H9 (cell line): ENCODE data around the gene NOL9. TPM values are rescaled to one million over a fixed set of nuclear protein-coding genes. Genes with fewer than 3 reads are reported as not detected.
A peak's percentile ranks its signal among the peaks of the same experiment; 100 is the strongest.

ENCODE experiments used
- DNase-seq: peaks from one replicate; pipeline ENCODE4 v3.0.0-alpha.2; 2017
- H2AFZ ChIP-seq: one replicate; pipeline ENCODE4 v1.6.1; 2013; ENCODE audit warnings: mild to moderate bottlenecking, low read length, control low read depth, moderate library complexity
- H2AK5ac ChIP-seq: 2 replicates; pipeline ENCODE4 v1.6.1; 2013; ENCODE audit warnings: low read length, control low read depth, mixed read lengths; ENCODE audit not compliant: insufficient read length
- H2BK120ac ChIP-seq: one replicate; pipeline ENCODE4 v1.6.1; 2013; ENCODE audit warnings: low read depth, mild to moderate bottlenecking, low read length, control low read depth, inconsistent platforms; ENCODE audit not compliant: poor library complexity, severe bottlenecking
- H2BK12ac ChIP-seq: 2 replicates; pipeline ENCODE4 v1.6.1; 2013; ENCODE audit warnings: low read length, control low read depth, mixed read lengths, low read depth; ENCODE audit not compliant: insufficient read length
- H2BK15ac ChIP-seq: 2 replicates; pipeline ENCODE4 v1.6.1; 2013; ENCODE audit warnings: low read depth, low read length, control low read depth
- H2BK20ac ChIP-seq: one replicate; pipeline ENCODE4 v1.6.1; 2013; ENCODE audit warnings: low read depth, mild to moderate bottlenecking, low read length, control low read depth, inconsistent platforms; ENCODE audit not compliant: poor library complexity, severe bottlenecking
- H2BK5ac ChIP-seq: 2 replicates; pipeline ENCODE4 v1.6.1; 2013; ENCODE audit warnings: low read length, control low read depth, mixed read lengths; ENCODE audit not compliant: insufficient read length
- H3K14ac ChIP-seq: 2 replicates; pipeline ENCODE4 v1.6.1; 2013; ENCODE audit warnings: low read length, control low read depth; ENCODE audit not compliant: insufficient read depth
- H3K18ac ChIP-seq: 2 replicates; pipeline ENCODE4 v1.6.1; 2013; ENCODE audit warnings: low read depth, mild to moderate bottlenecking, mixed read lengths, low read length, control low read depth; ENCODE audit not compliant: insufficient read length
- H3K23ac ChIP-seq: 2 replicates; pipeline ENCODE4 v1.6.1; 2013; ENCODE audit warnings: low read length, control low read depth, mixed read lengths, low read depth; ENCODE audit not compliant: insufficient read length
- H3K23me2 ChIP-seq: 2 replicates; pipeline ENCODE4 v1.6.1; 2013; ENCODE audit warnings: low read depth, mild to moderate bottlenecking, mixed read lengths, low read length, control low read depth; ENCODE audit not compliant: insufficient read length, poor library complexity, severe bottlenecking
- H3K27ac ChIP-seq: 2 replicates; pipeline ENCODE4 v1.5.1; 2013; ENCODE audit warnings: low read length, control low read depth, mixed read lengths, low read depth; ENCODE audit not compliant: insufficient read length
- H3K27me3 ChIP-seq: 2 replicates; pipeline ENCODE4 v1.6.1; 2013; ENCODE audit warnings: low read length, control low read depth, inconsistent platforms; ENCODE audit not compliant: insufficient read depth
- H3K4ac ChIP-seq: 2 replicates; pipeline ENCODE4 v1.6.1; 2013; ENCODE audit warnings: low read depth, mild to moderate bottlenecking, control low read depth, inconsistent platforms, low read length, moderate library complexity
- H3K4me1 ChIP-seq: 2 replicates; pipeline ENCODE4 v1.6.1; 2013; ENCODE audit warnings: low read length, control low read depth, inconsistent platforms; ENCODE audit not compliant: insufficient read depth
- H3K4me2 ChIP-seq: 2 replicates; pipeline ENCODE4 v1.6.1; 2013; ENCODE audit warnings: low read length, control low read depth, mixed read lengths; ENCODE audit not compliant: insufficient read length, insufficient read depth
- H3K56ac ChIP-seq: 2 replicates; pipeline ENCODE4 v1.6.1; 2013; ENCODE audit warnings: low read depth, mild to moderate bottlenecking, mixed read lengths, low read length, control low read depth; ENCODE audit not compliant: insufficient read length
- H3K79me1 ChIP-seq: 2 replicates; pipeline ENCODE4 v1.6.1; 2013; ENCODE audit warnings: low read depth, mild to moderate bottlenecking, moderate library complexity, low read length, control low read depth, inconsistent platforms; ENCODE audit not compliant: insufficient read depth, poor library complexity, severe bottlenecking
- H3K79me2 ChIP-seq: 2 replicates; pipeline ENCODE4 v1.6.1; 2013; ENCODE audit warnings: low read length, control low read depth, inconsistent platforms; ENCODE audit not compliant: insufficient read depth
- H3K9ac ChIP-seq: 2 replicates; pipeline ENCODE4 v1.6.1; 2013; ENCODE audit warnings: low read length, control low read depth, mixed read lengths; ENCODE audit not compliant: insufficient read length; ENCODE audit errors: extremely low read depth
- H3K9me3 ChIP-seq: one replicate; pipeline ENCODE4 v1.6.1; 2013; ENCODE audit warnings: low read depth, low read length, inconsistent platforms; ENCODE audit not compliant: control insufficient read depth
- H3T11ph ChIP-seq: one replicate; pipeline ENCODE4 v1.6.1; 2013; ENCODE audit warnings: mild to moderate bottlenecking, low read length, control low read depth, inconsistent platforms
- H4K20me1 ChIP-seq: one replicate; pipeline ENCODE4 v1.6.1; 2013; ENCODE audit not compliant: control insufficient read depth, insufficient read length, insufficient read depth
- H4K5ac ChIP-seq: 2 replicates; pipeline ENCODE4 v1.6.1; 2013; ENCODE audit warnings: low read depth, mild to moderate bottlenecking, mixed read lengths, low read length, control low read depth; ENCODE audit not compliant: insufficient read length
- H4K8ac ChIP-seq: replicated peaks from 2 replicates; pipeline ENCODE4 v1.6.1; 2013; ENCODE audit warnings: low read length, control low read depth, mixed read lengths, low read depth; ENCODE audit not compliant: insufficient read length
- H4K91ac ChIP-seq: 2 replicates; pipeline ENCODE4 v1.6.1; 2013; ENCODE audit warnings: low read depth, mild to moderate bottlenecking, moderate library complexity, mixed read lengths, low read length, control low read depth; ENCODE audit not compliant: insufficient read length
- H3K27ac Mint-ChIP-seq, 3 experiments: 2 replicates in 2 of 3; 3 replicates in 1 of 3; pipeline ENCODE4 v1.8.0; 2020 to 2021; ENCODE audit warnings: mixed read lengths in 3 of 3, mild to moderate bottlenecking in 1 of 3, moderate library complexity in 1 of 3
- H3K27me3 Mint-ChIP-seq: 2 replicates; pipeline ENCODE4 v1.8.0; 2021; ENCODE audit warnings: low read depth, mild to moderate bottlenecking, moderate library complexity, mixed read lengths
- H3K36me3 Mint-ChIP-seq, 3 experiments: 2 replicates in 2 of 3; 3 replicates in 1 of 3; pipeline ENCODE4 v1.8.0; 2020 to 2021; ENCODE audit warnings: low read depth in 3 of 3, mixed read lengths in 3 of 3; ENCODE audit not compliant: insufficient read depth in 1 of 3
- H3K4me1 Mint-ChIP-seq, 2 experiments: 2 replicates each; pipeline ENCODE4 v1.8.0; 2020; ENCODE audit warnings: mixed read lengths in 2 of 2
- H3K4me3 Mint-ChIP-seq, 2 experiments: 2 replicates in 1 of 2; 3 replicates in 1 of 2; pipeline ENCODE4 v1.8.0; 2020 to 2021; ENCODE audit warnings: mild to moderate bottlenecking in 2 of 2, mixed read lengths in 2 of 2, moderate library complexity in 1 of 2
- H3K9me3 Mint-ChIP-seq, 2 experiments: 2 replicates in 1 of 2; 3 replicates in 1 of 2; pipeline ENCODE4 v1.8.0; 2020; ENCODE audit warnings: mild to moderate bottlenecking in 2 of 2, mixed read lengths in 2 of 2, moderate library complexity in 1 of 2
- CTCF ChIP-seq: fragments of 200-600 bp; sonication (generic); conservative IDR thresholded peaks from 3 replicates; pipeline ENCODE4 v1.8.0; 2021; ENCODE audit warnings: antibody characterized with exemption, mild to moderate bottlenecking
- WGBS: extraction: QIAGEN DNeasy Blood & Tissue Kit; methylation state at CpG from one replicate; pipeline ENCODE4 v1.1.7; 2013; ENCODE audit warnings: missing lambda C conversion rate, low lambda C conversion rate, mixed read lengths; ENCODE audit not compliant: insufficient read length; ENCODE audit errors: extremely low coverage; 5-methylcytosine and 5-hydroxymethylcytosine counted together
- total RNA-seq: library from RNA; stranded (reverse); gene quantifications from 2 replicates; pipeline ENCODE4 v1.2.1, GENCODE V29; 2021

Gene NOL9
- total RNA-seq, 1 experiment from 2014 or later: 50.4 TPM

- Histone ChIP-seq H4K20me1 (no peaks in the 10 kb centered on the region), H3K56ac (no peak overlapping the region), H4K8ac (no peak overlapping the region), H3K14ac (no peak overlapping the region; the same call in 1 of the 2 replicates), H3K9ac (no peak overlapping the region), H3K4ac (no peak overlapping the region), H3K27ac (no peak overlapping the region), H3K27me3 (no peaks in the 10 kb centered on the region), H2BK5ac (no peak overlapping the region), H2AFZ (no peak overlapping the region), H3K79me1 (peaks cover 4% of the 10 kb centered on the region), H3K9me3 (no peaks in the 10 kb centered on the region), H3K23me2 (peaks cover 6% of the 10 kb centered on the region), H3T11ph (no peak overlapping the region), H2BK15ac (no peak overlapping the region), H2BK120ac (no peak overlapping the region), H3K4me2 (no peak overlapping the region), H4K91ac (no peak overlapping the region), H3K4me1 (no peaks in the 10 kb centered on the region), H4K5ac (no peak overlapping the region), H3K79me2 (no peaks in the 10 kb centered on the region), H2AK5ac (no peak overlapping the region), H3K23ac (no peak overlapping the region), H2BK20ac (no peak overlapping the region), H2BK12ac (no peak overlapping the region), H3K18ac (no peak overlapping the region)
- no peak for TF ChIP-seq CTCF
- Mint-ChIP-seq H3K27ac (0 out of 7 replicates have a peak overlapping the region, but pooled peaks of 1 of the 3 experiments have one; percentile 69), H3K4me1 (peaks cover 5 to 9% of the 10 kb centered on the region in 2 experiments), H3K4me3 (no peak overlapping the region), H3K9me3 (no peaks in the 10 kb centered on the region), H3K27me3 (no peaks in the 10 kb centered on the region), H3K36me3 (peaks cover 9 to 41% (median 24%) of the 10 kb centered on the region in 3 experiments; a peak in 6 of 7 replicates)
- no peak for DNase-seq
- no CpG with 5 or more reads among the region's 12 CpGs for WGBS
Observed at GRCh38 chr1:6585081-6585722, 30.9 kb upstream of the NOL9 start.
